ENCODE results near the gene CHMP4B.

GRCh38 chr20:33810259-33810658, 889 bp upstream of the CHMP4B start:
- TF ChIP-seq CTCF (IDR thresholded peaks at IDR 0.05), result no peak
- TF ChIP-seq ZBTB33 (IDR thresholded peaks at IDR 0.05; ENCODE audit: borderline replicate concordance, low read depth), result no peak
- TF ChIP-seq RCOR1 (IDR thresholded peaks at IDR 0.05; ENCODE audit: low read length), result no peak
- no peak for TF ChIP-seq MXI1 (IDR thresholded peaks at IDR 0.05; ENCODE audit: low read depth, low read length)
- TF ChIP-seq EP300 (IDR thresholded peaks at IDR 0.05; ENCODE audit: borderline replicate concordance in 1 of 2, low read depth in 1 of 2, low read length in 1 of 2), result no peak

All from SK-N-SH (cell line).